Tibial nerve (tissue), 4 donors: ENCODE measurements around the gene GPR162.

Experiments
- EP300 ChIP-seq, 2 donors: sonication (generic); formaldehyde crosslinking; IDR thresholded peaks; one replicate each; pipeline ENCODE4 v1.6.1; 2017; ENCODE audit warnings: antibody characterized with exemption in 2 of 2, mild to moderate bottlenecking in 1 of 2
- POLR2A ChIP-seq, 2 donors: fragments of 450-650 bp; IDR thresholded peaks; one replicate each; pipeline ENCODE4 v1.6.1; 2017; ENCODE audit warnings: antibody characterized with exemption in 2 of 2, mild to moderate bottlenecking in 2 of 2, moderate library complexity in 2 of 2
- TF ChIP-seq, protein P1 (sequence below), 5 experiments: fragments of 200-600 bp in 3 of 5; fragments of 450-650 bp in 2 of 5; sonication (generic) in 3 of 5; IDR thresholded peaks; one replicate each; pipeline ENCODE4 v1.5.1; 2016 to 2019; ENCODE audit warnings: antibody characterized with exemption in 5 of 5, mild to moderate bottlenecking in 3 of 5, moderate library complexity in 2 of 5

DNA sequence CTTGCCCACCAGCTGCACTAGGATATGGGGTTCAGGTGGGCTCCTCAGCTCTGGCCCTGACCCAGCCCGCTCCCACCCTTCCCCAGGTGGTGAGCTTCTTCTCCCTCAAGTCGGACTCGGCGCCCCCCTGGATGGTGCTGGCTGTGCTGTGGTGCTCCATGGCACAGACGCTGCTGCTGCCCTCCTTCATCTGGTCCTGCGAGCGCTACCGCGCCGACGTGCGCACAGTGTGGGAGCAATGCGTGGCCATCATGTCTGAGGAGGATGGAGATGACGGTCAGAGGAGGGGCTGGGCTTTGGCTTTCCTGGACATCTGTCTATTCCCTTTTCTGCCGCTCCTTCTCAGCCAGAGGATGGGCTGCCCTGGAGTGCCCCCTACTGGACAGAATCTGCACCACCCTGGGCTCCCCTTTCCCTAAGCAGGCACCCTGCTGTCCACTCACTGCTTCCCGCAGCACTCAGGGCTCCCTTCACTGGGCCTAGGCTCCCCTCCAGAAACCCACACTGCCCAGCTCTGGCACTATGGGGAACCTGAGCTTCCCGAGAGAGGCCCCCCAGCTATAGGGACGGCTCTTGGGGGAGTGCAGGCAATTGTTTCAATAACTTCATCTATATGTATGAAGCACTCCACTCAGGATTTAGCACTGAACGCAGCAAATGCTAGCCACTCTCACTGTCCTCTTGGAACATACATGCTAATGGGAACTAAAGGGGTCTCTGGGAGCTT, 3.9 kb downstream of the GPR162 start:
- TF ChIP-seq POLR2A (IDR thresholded peaks at IDR 0.05) (no peak), EP300 (IDR thresholded peaks at IDR 0.05) (no peak)
- TF ChIP-seq, protein P1, sequence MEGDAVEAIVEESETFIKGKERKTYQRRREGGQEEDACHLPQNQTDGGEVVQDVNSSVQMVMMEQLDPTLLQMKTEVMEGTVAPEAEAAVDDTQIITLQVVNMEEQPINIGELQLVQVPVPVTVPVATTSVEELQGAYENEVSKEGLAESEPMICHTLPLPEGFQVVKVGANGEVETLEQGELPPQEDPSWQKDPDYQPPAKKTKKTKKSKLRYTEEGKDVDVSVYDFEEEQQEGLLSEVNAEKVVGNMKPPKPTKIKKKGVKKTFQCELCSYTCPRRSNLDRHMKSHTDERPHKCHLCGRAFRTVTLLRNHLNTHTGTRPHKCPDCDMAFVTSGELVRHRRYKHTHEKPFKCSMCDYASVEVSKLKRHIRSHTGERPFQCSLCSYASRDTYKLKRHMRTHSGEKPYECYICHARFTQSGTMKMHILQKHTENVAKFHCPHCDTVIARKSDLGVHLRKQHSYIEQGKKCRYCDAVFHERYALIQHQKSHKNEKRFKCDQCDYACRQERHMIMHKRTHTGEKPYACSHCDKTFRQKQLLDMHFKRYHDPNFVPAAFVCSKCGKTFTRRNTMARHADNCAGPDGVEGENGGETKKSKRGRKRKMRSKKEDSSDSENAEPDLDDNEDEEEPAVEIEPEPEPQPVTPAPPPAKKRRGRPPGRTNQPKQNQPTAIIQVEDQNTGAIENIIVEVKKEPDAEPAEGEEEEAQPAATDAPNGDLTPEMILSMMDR (IDR thresholded peaks at IDR 0.05), result peak; percentile 84 to 93 (median 90)
